Measurements from ENCODE around the gene YAF2. TPM values are rescaled to one million over a fixed set of nuclear protein-coding genes. Genes with fewer than 3 reads are reported as not detected.
"Not testable (repeated sequence)": the region's sequence is repeated elsewhere in the genome, so short reads cannot be mapped to it uniquely, and the experiment has no call there.

Gene YAF2
- total RNA-seq, 3 donors from 2014 or later, result 19.0 to 37.8 (median 22.2) TPM

- Histone ChIP-seq H3K4me3 (no peak overlapping the region), H3K36me3 (ENCODE audit: low read depth) (no peaks in the 10 kb centered on the region), H3K9me3 (no peaks in the 10 kb centered on the region), H3K4me1 (ENCODE audit: low read depth) (no peaks in the 10 kb centered on the region)
- ATAC-seq (no peak), DNase-seq (no peak)
- no peak for TF ChIP-seq CTCF (IDR thresholded peaks at IDR 0.05)
- intact Hi-C loops (cut with DNase I, micrococcal nuclease), result no loop called here
Measured at GRCh38 chr12:42255221-42255865, 17.3 kb upstream of the YAF2 start.

DNA sequence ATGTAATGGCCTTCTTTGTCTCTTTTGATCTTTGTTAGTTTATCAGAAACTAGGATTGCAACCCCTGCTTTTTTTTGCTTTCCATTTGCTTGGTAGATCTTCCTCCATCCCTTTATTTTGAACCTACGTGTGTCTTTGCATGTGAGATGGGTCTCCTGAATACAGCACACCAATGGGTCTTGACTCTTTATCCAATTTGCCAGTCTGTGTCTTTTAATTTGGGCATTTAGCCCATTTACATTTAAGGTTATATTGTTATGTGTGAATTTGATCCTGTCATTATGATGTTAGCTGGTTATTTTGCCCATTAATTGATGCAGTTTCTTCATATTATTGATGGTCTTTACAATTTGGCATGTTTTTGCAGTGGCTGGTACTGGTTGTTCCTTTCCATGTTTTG, 14.6 kb upstream of the YAF2 start:
- H3K9me3 ChIP-seq; intact Hi-C loops (cut with DNase I, micrococcal nuclease); ATAC-seq: not testable (repeated sequence)

DNA sequence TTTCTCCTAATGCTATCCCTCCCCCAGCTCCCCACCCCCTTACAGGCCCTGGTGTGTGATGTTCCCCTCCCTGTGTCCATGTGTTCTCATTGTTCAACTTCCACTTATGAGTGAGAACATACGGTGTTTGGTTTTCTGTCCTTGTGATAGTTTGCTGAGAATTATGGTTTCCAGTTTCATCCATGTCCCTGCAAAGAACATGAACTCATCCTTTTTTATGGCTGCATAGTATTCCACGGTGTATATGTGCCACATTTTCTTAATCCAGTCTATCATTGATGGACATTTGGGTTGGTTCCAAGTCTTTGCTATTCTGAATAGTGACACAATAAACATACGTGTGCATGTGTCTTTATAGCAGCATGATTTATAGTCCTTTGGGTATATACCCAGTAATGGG, 11.0 kb upstream of the YAF2 start:
- not testable (repeated sequence) for H3K4me3 ChIP-seq; DNase-seq; ATAC-seq; H3K36me3 ChIP-seq (ENCODE audit: low read depth); H3K4me1 ChIP-seq (ENCODE audit: low read depth); H3K9me3 ChIP-seq
- intact Hi-C loops (cut with DNase I, micrococcal nuclease), result loop anchor here in 1 of 2 donors (10.0 kb wide), 1 partner anchor 66 kb away; no protein-coding TSS in a partner anchor

More for the DNA sequence above, 14.6 kb upstream of the YAF2 start:
- not testable (repeated sequence) for H3K4me3 ChIP-seq; H3K36me3 ChIP-seq (ENCODE audit: low read depth); H3K4me1 ChIP-seq (ENCODE audit: low read depth); DNase-seq

GRCh38 chr12:42240131-42240750, 2.2 kb upstream of the YAF2 start:
- Histone ChIP-seq H3K9me3 (no peaks in the 10 kb centered on the region), H3K36me3 (ENCODE audit: low read depth) (no peaks in the 10 kb centered on the region), H3K4me1 (ENCODE audit: low read depth) (peaks cover 14% of the 10 kb centered on the region), H3K4me3 (no peak overlapping the region)
- no peak for DNase-seq
- TF ChIP-seq CTCF (IDR thresholded peaks at IDR 0.05), result no peak
- intact Hi-C loops (cut with DNase I, micrococcal nuclease), result loop anchor here in 1 of 2 donors (10.0 kb wide), 1 partner anchor 75 kb away; no protein-coding TSS in a partner anchor
- ATAC-seq, result no peak

- H3K9me3 ChIP-seq, result no peaks in the 10 kb centered on the region
- no peak for TF ChIP-seq CTCF (IDR thresholded peaks at IDR 0.05)
- H3K4me3 ChIP-seq, result peak overlapping the region; percentile 95
- ATAC-seq (peak; percentile 42), DNase-seq (no peak)
- peaks cover 14% of the 10 kb centered on the region for H3K4me1 ChIP-seq (ENCODE audit: low read depth)
- H3K36me3 ChIP-seq (ENCODE audit: low read depth), result no peaks in the 10 kb centered on the region
- intact Hi-C loops (cut with DNase I, micrococcal nuclease), result no loop called here
Measured at GRCh38 chr12:42237853-42238239, 202 bp downstream of the YAF2 start.

DNA sequence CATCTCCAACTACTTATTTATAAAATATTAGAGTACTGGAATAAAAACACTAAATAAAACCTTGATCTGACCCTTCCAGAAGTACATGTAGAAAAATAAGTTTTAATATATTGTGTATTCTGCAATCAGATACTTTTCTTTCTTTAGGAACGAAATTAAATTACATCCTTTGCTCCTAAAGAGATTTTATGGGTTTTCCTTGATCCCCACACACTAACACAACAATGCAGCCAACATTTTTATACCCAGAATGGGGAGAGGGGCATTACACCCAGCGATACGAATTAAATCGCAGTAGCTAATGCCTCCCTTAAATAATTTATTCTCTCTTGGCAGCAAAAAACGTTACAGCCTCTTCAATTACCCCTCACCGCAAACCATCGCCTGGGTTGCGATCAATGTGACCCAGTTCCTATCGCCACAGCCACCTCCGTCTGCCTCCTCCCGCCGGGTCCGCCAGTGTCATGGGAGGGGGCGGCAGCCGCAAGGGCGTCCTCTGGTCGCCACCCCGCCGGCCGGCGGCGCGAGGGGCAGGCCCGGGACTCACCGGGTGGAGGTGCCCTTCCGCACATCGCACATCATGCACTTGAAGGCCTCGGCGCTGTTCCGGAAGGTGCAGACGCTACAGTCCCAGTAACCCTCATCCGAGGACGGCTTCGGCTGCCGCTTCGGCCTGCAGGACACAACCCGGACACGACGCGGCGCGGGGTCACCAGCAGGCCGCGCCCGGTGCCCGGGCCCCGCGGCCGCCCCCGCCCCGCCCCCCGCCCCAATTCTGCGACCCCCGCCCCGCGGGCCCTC, 796 bp downstream of the YAF2 start:
- intact Hi-C loops (cut with DNase I, micrococcal nuclease), result no loop called here

More for the DNA sequence above, 796 bp downstream of the YAF2 start:
- peak; percentile 88 for ATAC-seq
- Histone ChIP-seq H3K4me1 (ENCODE audit: low read depth) (peaks cover 14% of the 10 kb centered on the region), H3K4me3 (peak overlapping the region; percentile 95), H3K36me3 (ENCODE audit: low read depth) (no peaks in the 10 kb centered on the region), H3K9me3 (no peaks in the 10 kb centered on the region)
- TF ChIP-seq CTCF (IDR thresholded peaks at IDR 0.05), result peak; percentile 30
- DNase-seq, result peak; percentile 79 to 89 (median 83)
